ENCODE results near the gene KLF15. TPM values are rescaled to one million over a fixed set of nuclear protein-coding genes. Genes with fewer than 3 reads are reported as not detected.

KLF15 gene
- polyA plus RNA-seq, 6 donors from 2014 or later, result 0.09 to 0.24 TPM; not detected in 4

DNA sequence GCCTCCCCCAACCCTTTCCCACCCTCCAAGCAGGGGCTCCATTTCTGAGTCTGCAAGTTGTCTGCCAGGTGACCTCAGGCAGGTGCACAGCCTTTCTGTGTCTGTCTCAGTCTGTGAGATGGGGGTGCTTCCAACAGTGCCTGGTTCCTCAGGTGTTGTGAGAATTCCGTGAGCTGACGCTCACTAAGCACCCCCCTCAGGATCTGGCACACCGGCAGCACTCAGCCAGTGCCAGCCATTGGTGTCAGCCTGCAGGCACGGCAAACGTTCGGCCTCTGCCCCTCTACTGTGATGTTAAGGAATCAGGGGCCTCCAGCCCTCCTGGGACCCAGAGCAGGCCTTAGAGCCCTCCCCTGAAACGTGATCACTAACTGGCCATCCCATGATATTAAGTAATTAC lies 2.4 kb downstream of the KLF15 start:
- ATAC-seq (ENCODE audit: low read depth in 2 of 2) (no peak), DNase-seq (no peak)
- peak overlapping the region in 4 of 8 donors; percentile 9 to 96 (median 68) for H3K4me3 Mint-ChIP-seq
- no peaks in the 10 kb centered on the region for H3K9me3 Mint-ChIP-seq
- H3K36me3 Mint-ChIP-seq, result no peaks in the 10 kb centered on the region
- H3K4me1 Mint-ChIP-seq, result peaks cover 14 to 22% (median 19%) of the 10 kb centered on the region in 3 donors
- H3K27ac Mint-ChIP-seq, result no peak overlapping the region
- H3K27me3 Mint-ChIP-seq, result peaks cover 24 to 49% (median 34%) of the 10 kb centered on the region in 3 donors

DNA sequence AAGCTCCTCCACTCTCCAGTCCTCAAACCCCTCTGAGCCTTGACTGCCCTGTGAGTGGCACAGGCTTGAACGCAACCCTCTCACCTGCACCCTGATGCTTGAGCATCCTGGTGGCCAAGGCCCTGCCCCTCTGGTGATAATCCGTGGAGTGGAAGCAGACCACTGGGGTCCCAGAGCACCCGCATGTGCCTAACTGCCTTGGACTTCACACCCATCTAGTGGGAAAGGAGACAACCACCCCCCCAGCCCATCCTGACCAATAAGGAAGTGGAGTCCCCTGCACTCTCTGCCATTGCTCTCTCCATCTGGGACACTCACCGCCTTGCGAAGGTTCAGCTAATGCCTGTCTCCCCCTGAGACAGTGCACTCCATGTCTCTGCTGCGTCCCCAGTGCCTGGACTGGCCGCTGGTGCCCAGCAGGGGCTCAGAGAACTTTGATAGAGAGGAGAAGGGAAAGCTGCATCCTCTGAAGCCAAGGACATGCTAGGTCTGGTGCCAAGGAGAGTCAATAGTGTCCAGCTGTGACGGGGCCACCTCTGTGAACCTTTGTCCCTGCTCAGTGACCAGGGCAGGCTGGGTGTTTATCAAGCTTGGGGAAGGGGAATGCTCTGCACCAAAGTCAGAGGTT lies 3.4 kb downstream of the KLF15 start:
- H3K36me3 Mint-ChIP-seq, result no peaks in the 10 kb centered on the region
- DNase-seq (no peak), ATAC-seq (ENCODE audit: low read depth in 2 of 2) (no peak)
- H3K27me3 Mint-ChIP-seq, result peaks cover 17 to 41% (median 25%) of the 10 kb centered on the region in 3 donors
- H3K4me1 Mint-ChIP-seq, result peaks cover 14 to 20% (median 19%) of the 10 kb centered on the region in 3 donors
- H3K27ac Mint-ChIP-seq, result peak overlapping the region in 2 of 6 donors; percentile 20 to 29
- peak overlapping the region in 1 of 8 donors; percentile 38 for H3K4me3 Mint-ChIP-seq
- no peaks in the 10 kb centered on the region for H3K9me3 Mint-ChIP-seq

GRCh38 chr3:126352476-126353454 lies 4.4 kb downstream of the KLF15 start:
- Mint-ChIP-seq H3K4me3 (no peak overlapping the region), H3K9me3 (no peaks in the 10 kb centered on the region), H3K4me1 (peaks cover 9 to 15% (median 14%) of the 10 kb centered on the region in 3 donors), H3K27ac (peak overlapping the region in 1 of 6 donors; percentile 56), H3K36me3 (no peaks in the 10 kb centered on the region), H3K27me3 (peaks cover 13 to 31% (median 18%) of the 10 kb centered on the region in 3 donors)
- ATAC-seq (ENCODE audit: low read depth in 2 of 2) (no peak), DNase-seq (no peak)

DNA sequence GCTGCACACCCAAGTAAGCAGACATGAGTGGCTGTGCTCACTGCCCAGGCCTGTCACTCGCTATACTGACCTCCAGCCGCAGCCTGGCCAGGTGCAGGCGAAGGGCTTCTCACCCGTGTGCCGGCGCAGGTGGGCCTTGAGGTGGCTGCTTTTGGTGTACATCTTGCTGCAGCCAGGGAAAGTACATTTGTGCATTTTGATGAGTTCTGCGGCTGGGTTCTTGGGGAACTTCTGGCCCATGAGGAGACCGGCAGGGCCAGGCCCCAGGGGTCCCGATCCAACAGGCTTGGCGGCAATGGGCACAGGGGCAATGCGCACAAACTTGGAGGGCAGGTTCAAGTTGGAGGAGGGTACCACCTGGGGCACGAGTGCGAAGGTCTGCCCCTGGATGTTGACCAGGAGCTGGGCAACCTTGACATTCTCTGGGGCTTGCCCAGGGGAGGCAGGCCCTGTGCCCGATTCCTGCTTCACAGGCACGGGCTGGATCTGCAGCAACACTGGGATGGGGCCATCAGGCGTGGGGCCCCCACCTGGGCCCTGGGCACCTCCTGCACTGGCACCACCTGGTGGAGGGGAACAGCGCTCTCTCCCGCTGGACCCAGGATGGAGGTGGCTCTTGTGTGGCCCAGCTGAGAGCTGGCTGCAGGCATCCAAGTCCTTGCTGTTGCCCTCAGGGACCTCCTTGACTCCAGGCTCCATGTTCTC lies 5.3 kb downstream of the KLF15 start:
- DNase-seq (no peak), ATAC-seq (ENCODE audit: low read depth in 2 of 2) (no peak)
- H3K9me3 Mint-ChIP-seq, result no peaks in the 10 kb centered on the region
- no peak overlapping the region for H3K4me3 Mint-ChIP-seq
- H3K36me3 Mint-ChIP-seq, result no peaks in the 10 kb centered on the region
- H3K27me3 Mint-ChIP-seq, result peaks cover 13 to 27% (median 18%) of the 10 kb centered on the region in 3 donors
- H3K27ac Mint-ChIP-seq, result no peak overlapping the region
- peaks cover 7 to 12% (median 11%) of the 10 kb centered on the region in 3 donors for H3K4me1 Mint-ChIP-seq

GRCh38 chr3:126351086-126351770 lies 6.0 kb downstream of the KLF15 start:
- Mint-ChIP-seq H3K27me3 (peaks cover 11 to 24% (median 14%) of the 10 kb centered on the region in 3 donors), H3K36me3 (no peaks in the 10 kb centered on the region), H3K9me3 (no peaks in the 10 kb centered on the region), H3K4me3 (no peak overlapping the region), H3K27ac (no peak overlapping the region), H3K4me1 (peaks cover 3 to 8% (median 8%) of the 10 kb centered on the region in 3 donors)
- no peak for DNase-seq
- no peak for ATAC-seq (ENCODE audit: low read depth in 2 of 2)

DNA sequence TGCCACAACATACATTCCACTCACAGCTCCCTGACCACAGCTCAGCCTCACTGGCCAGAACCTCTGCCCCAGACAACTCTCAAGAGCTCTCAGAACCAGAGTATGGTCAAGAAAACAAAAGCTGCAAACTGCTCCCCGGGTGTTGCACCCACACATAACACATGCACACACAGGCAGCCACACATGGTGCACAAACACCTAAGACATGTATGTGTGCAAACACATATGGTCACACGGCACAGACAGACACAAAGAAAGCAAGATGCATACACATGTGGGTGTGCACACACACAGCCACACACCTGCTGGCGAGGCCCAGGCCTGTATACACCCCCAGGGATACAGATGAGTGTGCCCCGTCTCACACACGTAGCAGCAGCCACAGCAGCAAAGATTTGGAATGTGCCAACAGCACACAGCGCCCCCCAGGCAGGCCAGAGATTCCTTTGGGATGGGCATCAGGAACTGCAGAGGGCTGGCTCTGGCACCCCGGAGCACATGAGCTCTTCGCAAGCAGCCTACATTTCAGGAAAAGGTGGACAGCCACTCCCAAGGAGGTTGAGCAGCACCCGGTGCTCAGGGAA lies 6.6 kb downstream of the KLF15 start:
- no peak overlapping the region for H3K27ac Mint-ChIP-seq
- no peak overlapping the region for H3K4me3 Mint-ChIP-seq
- no peaks in the 10 kb centered on the region for H3K9me3 Mint-ChIP-seq
- H3K36me3 Mint-ChIP-seq, result no peaks in the 10 kb centered on the region
- no peak for ATAC-seq (ENCODE audit: low read depth in 2 of 2)
- H3K4me1 Mint-ChIP-seq, result peaks cover 0 to 5% (median 5%) of the 10 kb centered on the region in 3 donors
- peaks cover 7 to 17% (median 9%) of the 10 kb centered on the region in 3 donors for H3K27me3 Mint-ChIP-seq
- no peak for DNase-seq

- Mint-ChIP-seq H3K27ac (no peak overlapping the region), H3K9me3 (no peaks in the 10 kb centered on the region), H3K4me3 (no peak overlapping the region), H3K4me1 (no peaks in the 10 kb centered on the region), H3K36me3 (no peaks in the 10 kb centered on the region), H3K27me3 (peaks cover under 1 to 15% (median 6%) of the 10 kb centered on the region in 3 donors)
- DNase-seq (no peak), ATAC-seq (ENCODE audit: low read depth in 2 of 2) (no peak)
Observed at GRCh38 chr3:126349611-126350501, 7.4 kb downstream of the KLF15 start.

DNA sequence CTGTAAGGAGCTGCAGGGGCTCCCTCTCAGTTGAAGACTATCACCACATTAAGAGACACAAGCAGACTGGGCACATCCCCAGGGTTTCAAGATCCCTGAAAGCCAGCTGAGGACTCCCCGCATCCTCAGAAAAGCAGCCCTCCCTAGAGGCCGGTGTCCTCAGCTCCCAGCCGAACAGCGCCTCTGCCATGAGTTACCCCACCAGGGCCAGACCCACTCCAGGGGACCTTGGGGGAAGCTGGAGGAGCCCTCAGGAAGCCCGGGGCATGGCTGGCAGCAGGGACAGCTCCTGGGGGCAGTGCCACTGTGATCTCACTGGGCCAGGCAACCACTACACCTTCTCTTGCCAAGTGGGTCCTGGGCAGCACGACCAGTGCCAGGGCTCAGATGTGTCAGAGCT lies 8.1 kb downstream of the KLF15 start:
- DNase-seq, result no peak
- peaks cover 0 to 12% (median 6%) of the 10 kb centered on the region in 3 donors for H3K27me3 Mint-ChIP-seq
- H3K4me3 Mint-ChIP-seq, result no peak overlapping the region
- no peaks in the 10 kb centered on the region for H3K4me1 Mint-ChIP-seq
- ATAC-seq (ENCODE audit: low read depth in 2 of 2), result no peak
- no peak overlapping the region for H3K27ac Mint-ChIP-seq
- H3K9me3 Mint-ChIP-seq, result no peaks in the 10 kb centered on the region
- H3K36me3 Mint-ChIP-seq, result no peaks in the 10 kb centered on the region

DNA sequence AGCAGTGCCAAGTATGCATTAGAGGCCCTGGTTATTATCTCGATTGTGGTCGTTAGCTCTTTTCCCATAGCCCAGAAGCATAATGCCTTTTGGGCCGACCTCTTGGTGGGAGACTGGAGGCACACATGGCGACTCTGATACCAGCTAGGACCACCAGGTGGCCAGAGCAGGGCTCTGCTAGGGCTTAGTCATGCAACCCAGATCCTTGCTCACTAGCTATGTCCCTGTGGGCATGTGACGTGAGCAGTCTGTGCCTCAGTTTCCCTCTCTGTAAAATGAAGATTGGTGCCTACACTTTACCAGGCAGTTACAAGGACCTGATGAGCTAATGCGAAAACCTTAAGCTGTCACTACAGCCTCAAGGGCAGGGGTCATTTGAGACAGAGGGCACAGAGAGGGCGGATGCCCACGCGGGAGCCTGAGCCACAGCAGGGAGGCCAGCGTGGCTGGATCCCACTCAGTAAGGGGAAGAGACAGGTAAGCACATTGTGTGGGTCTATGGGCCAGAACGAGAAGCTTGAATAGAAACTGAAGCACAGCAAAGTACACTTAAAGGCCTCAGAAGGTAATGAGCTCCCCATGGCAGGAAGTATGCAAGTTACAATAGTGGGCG lies 8.8 kb downstream of the KLF15 start:
- no peak overlapping the region for H3K4me3 Mint-ChIP-seq
- H3K27me3 Mint-ChIP-seq, result peaks cover 0 to 6% (median 6%) of the 10 kb centered on the region in 3 donors
- no peaks in the 10 kb centered on the region for H3K36me3 Mint-ChIP-seq
- no peaks in the 10 kb centered on the region for H3K9me3 Mint-ChIP-seq
- DNase-seq, result no peak
- no peak for ATAC-seq (ENCODE audit: low read depth in 2 of 2)
- H3K27ac Mint-ChIP-seq, result no peak overlapping the region
- no peaks in the 10 kb centered on the region for H3K4me1 Mint-ChIP-seq

- no peaks in the 10 kb centered on the region for H3K4me1 Mint-ChIP-seq
- ATAC-seq (ENCODE audit: low read depth in 2 of 2) (no peak), DNase-seq (no peak)
- no peaks in the 10 kb centered on the region for H3K36me3 Mint-ChIP-seq
- no peak overlapping the region for H3K4me3 Mint-ChIP-seq
- H3K27ac Mint-ChIP-seq, result no peak overlapping the region
- peaks cover 0 to 6% (median 6%) of the 10 kb centered on the region in 3 donors for H3K27me3 Mint-ChIP-seq
- no peaks in the 10 kb centered on the region for H3K9me3 Mint-ChIP-seq
Observed at GRCh38 chr3:126347543-126348161, 9.6 kb downstream of the KLF15 start.

- Mint-ChIP-seq H3K4me1 (no peaks in the 10 kb centered on the region), H3K36me3 (no peaks in the 10 kb centered on the region), H3K27ac (no peak overlapping the region), H3K4me3 (no peak overlapping the region), H3K27me3 (peaks cover 6 to 12% (median 11%) of the 10 kb centered on the region in 3 donors), H3K9me3 (no peaks in the 10 kb centered on the region)
- no peak for DNase-seq
- no peak for ATAC-seq (ENCODE audit: low read depth in 2 of 2)
Observed at GRCh38 chr3:126346466-126346865, 10.7 kb downstream of the KLF15 start.
